Measurements from ENCODE around the gene SRD5A1.
"Not testable (repeated sequence)": the region's sequence is repeated elsewhere in the genome, so short reads cannot be mapped to it uniquely, and the experiment has no call there.

Gene SRD5A1

DNA sequence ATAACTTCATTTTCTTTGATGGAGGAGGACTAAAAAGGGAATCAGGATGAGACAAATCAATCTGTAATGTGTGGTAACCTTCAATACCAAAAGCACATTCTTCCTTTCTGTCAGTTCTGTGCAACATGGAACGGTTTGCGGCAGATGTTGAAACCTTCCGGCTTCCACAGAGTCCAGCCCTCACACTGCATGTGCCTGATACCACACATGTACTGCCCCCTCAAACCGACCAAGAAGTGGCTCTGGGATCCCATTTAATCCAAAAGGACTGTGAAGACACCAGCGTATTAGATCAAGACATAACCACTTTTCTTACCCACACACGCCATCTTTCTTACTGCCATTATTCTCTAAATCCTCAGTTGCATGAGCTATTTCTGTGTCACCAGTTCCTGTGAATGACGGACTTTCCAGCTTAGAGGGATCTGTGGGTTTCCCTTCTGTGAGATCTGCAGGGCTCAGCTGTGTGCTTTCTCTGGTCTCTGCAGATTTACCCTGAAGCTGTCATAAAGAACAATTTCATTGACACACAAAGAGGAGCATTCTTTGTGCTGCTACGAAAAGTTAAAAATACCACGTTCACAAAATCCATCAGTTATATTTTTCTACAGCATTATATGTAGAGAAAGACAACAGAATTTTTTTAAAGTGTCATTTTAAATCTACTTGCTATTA is 26.2 kb upstream of the SRD5A1 start:
- no peak for FAIRE-seq

DNA sequence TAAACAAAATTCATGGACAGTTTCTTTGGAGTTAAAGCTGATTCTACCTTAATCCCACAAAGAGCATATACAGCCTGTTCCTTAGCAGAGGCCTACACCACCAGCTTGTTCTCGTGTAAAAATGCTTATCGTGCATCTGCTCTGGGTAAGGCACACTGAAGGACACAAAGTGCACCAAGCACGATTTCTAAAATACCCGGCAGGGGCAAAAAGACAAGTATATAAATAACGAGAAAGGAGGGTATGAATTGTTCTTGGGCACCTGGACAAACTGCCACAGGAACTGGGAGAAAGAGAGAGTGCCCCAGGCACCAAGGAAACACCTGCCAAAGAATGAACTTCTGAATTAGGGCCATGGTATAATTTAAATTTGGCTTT is 25.7 kb upstream of the SRD5A1 start:
- no peak for FAIRE-seq

DNA sequence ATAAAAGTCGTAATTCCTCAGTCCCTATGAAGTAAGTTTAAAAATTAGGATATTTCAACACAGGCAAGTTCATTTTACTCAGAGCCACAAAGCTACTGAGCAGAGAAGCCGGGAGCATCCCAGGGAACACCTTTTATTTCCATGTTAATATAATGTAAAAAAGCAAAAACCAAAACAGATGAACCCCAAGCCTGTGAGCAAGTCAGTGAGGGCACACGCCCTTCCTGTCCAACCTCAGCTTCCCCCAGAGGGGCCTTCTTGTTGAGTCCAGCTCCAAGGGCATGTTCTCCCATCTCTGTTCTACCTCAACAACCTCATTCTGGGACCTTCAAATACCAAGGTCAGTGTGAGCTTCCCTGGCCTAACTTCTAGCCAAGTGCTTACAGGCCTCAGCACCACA is 25.2 kb upstream of the SRD5A1 start:
- no peak for FAIRE-seq

DNA sequence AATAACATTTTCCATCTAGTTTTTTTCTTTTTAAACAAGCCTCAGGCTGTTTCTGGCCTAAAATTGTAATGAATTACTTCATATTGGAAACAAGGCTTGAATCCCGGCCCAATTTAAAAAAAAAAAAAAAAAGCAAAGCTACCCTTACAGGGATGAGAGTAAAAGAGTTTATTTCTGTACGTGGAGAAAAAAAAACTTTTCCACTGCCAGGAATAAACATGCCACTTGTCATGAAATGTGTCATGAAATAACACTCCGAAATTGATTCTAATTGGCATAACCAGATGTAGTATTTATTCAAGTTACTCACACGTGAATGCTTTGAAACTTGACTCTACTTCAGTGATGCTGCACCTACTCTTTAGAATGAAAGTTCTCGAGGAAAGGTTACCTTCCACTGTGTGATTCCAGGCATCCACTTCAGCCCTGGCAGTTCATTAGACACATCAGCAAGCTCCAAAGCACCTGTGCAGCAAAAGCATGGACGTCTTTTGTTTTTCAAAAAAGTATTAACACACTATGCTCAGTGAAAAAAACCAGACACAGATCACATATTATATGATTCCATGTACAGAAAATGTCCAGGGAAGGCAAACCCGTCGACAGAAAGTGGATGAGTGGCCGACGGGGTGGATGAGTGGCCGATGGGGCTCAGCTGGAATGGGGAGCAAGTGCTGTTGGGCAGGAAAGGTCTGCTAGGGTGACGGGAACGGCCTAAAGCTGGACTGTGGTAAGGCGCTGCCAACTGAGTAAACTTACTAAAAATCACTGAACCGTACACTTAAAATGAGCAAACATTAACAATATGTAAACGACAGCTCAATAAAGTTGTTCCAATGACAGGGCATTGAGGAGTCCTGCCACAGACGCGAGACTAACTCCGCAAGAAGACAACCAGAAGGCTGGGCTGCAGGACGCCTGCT is 21.6 kb upstream of the SRD5A1 start:
- no peak for FAIRE-seq

DNA sequence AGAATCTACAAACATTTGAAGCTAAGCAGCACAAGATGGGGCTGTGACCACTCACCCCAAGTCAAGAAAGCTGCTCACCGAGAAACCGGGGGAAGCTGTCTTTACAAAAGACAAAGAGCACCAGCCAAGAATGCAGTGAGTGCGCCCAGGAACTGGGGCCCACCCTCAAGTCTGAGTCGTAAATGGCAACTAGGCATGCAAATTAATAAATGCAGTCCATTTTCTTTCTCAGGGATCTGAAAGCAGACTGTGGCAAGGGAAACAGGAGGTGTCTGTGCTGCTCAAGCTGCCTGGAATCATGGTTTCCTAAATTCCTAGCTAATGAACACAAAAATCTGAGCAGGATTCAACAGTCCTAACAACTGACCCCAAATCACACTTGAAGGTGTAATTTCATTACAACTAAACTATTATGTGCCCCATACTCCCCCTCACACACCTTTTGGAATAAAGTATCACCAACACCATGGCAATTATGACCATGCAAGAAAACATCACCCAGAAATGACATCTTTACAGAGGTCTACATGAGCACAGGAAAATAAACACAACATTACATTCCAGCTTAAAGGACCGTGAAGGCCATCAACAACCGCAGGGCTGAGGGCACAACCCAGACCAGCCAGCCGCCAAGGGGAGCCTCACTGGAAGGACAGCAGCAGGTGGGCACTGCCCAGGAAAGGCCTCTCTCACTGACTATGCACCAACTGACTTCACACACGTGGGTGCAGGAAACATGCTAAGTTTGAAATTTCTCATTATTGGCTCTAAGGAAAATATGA is 18.0 kb upstream of the SRD5A1 start:
- FAIRE-seq, result no peak

DNA sequence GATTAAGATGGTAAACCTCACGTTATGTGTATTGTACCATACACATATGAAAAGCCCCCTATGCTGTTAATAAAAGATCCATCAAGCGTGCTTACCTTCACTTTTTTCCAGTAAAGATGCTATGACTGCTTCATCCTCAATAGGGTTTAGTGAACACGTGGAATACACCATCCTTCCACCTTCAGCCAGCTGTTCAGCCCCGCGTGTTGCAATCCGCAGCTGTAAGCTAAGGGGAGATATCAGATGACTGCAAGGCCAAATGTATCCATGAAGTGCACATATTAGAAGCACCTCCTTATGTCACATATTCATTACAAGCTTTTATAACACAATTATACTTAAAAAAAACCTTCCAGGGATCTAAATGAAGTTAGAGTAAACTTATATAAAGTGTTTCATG is 16.6 kb upstream of the SRD5A1 start:
- no peak for FAIRE-seq

DNA sequence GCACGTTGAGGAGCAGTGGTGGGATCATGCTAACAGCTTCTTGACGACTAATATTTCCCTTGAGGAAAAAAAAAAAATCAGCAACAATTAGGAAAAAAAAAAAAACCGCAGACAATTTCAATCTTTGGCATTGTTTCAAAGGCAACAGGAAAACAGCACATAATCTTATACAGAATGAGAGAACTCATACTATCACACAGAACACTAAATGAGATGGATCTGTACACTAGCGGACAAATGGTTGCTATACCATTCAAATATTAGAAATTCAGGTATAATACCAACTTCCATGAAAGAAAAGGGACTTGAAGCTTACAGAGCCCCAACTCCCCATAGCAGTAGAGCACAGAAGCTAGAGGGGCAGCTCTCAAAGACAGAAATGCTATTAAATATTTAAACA is 10.0 kb upstream of the SRD5A1 start:
- no peak for FAIRE-seq

DNA sequence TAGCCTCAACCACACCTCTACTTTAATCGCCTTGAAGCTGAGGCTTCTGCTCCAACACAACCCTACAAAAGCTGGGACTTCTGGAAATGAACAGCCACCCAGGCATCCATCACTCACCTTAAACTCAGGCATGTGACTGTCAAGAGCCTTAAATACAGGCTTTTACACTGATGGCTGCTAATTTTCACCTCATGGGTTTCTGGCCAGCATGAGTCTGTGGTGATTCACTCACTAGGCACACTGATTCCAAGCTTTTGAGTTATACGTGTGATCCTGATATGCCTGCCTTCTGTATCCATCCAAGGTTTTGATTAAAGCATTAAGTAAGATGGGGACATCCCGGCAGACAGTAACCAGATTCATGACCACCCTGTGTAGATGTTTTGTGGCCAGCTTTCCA is 9.3 kb upstream of the SRD5A1 start:
- FAIRE-seq, result no peak

DNA sequence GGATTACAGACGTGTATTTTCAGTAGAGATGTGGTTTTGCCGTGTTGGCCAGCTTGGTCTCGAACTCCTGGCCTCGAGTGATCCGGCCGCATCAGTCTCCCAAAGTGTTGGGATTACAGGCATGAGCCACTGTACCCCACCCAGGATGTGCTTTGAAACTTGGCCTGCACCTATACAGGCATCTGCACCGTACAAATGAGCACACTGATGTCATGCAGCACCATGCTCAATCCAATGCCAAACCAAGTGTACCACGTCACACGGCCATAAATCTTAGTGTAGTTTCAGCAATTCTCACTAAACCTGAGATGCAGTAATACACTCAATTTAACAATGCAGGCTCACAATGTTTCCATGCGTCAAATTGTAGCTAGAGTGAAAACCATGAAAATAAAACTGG is 6.7 kb upstream of the SRD5A1 start:
- no peak for FAIRE-seq

DNA sequence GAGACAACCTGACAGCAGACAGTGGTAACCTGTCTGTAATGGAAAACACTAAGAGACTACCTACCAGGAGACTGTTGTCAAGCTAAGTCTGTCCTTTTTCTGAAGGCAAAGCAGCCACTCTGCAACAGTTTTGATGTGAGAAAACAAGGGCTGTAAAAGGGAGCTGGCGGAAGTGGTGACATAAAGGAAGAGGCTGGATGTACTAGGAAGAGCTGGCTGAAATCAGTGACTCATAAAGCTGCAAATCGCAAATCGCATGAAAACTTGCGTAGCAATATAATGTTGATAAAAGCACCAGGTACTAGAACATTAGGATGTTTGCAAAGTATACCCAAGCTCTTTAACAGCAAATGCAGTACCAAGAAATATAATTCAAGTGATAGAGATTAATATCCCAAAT is 1.8 kb upstream of the SRD5A1 start:
- FAIRE-seq, result no peak

DNA sequence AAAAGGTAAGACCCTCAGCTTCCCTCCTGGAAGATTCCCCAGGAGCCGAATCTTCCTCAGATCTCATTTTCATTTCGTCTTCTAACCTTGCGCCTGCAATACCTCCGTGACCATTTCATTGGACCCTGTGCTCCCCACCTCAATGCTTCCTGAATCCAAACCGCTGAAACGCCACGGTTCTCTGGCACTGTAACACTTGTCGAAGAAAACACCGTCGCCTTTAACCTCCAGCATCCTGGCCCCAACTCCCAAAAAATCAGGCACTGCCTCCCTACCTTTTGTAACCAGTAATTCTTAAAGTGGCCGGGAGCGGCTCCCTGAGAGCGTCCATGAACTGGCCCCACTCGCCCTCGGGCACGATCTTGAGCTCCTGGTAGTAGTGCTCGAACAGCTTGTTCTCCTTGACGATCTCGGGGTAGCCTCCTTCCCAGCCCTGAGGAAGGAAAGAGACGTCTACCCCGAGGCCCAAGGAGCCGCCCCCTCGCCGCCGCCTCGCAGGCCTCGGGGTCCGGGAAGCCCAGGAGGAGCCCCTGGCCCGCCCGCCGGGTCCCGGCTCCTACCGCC is 834 bp upstream of the SRD5A1 start:
- no peak for FAIRE-seq

DNA sequence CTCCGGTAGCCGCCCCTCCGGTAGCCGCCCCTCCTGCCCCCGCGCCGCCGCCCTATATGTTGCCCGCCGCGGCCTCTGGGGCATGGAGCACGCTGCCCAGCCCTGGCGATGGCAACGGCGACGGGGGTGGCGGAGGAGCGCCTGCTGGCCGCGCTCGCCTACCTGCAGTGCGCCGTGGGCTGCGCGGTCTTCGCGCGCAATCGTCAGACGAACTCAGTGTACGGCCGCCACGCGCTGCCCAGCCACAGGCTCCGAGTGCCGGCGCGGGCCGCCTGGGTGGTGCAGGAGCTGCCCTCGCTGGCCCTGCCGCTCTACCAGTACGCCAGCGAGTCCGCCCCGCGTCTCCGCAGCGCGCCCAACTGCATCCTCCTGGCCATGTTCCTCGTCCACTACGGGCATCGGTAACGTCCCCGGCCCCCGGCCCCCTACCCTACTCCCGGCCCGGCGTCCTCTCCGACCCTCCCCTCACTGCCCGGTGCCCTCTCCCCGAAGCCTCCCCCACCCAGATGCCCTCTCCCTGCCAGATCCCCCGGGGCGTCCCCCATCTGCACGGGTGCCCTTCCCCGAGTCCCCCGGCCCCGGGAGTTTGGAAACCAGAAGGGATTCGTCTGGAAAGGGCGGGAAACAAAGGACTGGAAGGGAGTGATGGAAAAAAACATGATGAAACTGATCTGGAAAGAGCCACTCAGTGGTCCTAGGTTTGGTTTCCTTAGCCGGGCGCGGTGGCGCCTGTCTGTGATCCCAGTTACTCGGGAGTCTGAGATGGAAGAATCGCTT is 417 bp downstream of the SRD5A1 start:
- FAIRE-seq, result no peak

DNA sequence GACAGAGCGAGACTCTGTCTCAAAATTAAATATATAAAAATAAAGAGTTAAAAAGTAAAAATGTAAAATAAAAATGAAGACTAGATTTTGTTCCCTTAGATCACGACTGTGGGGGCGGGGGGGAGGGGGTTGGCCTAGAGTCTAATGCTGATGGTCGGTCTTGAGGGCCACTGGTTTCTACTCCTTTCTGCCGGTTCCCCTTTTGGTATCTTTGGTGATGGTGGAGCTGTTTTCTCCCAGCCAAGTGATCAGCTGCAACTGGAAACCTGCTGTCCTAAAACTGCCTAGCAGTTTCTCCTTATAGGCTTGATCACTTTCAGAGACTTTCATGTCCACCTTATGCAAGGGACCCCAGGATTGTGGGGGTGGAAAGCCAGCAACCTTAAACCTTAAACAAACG is 1.1 kb downstream of the SRD5A1 start:
- FAIRE-seq, result no peak

DNA sequence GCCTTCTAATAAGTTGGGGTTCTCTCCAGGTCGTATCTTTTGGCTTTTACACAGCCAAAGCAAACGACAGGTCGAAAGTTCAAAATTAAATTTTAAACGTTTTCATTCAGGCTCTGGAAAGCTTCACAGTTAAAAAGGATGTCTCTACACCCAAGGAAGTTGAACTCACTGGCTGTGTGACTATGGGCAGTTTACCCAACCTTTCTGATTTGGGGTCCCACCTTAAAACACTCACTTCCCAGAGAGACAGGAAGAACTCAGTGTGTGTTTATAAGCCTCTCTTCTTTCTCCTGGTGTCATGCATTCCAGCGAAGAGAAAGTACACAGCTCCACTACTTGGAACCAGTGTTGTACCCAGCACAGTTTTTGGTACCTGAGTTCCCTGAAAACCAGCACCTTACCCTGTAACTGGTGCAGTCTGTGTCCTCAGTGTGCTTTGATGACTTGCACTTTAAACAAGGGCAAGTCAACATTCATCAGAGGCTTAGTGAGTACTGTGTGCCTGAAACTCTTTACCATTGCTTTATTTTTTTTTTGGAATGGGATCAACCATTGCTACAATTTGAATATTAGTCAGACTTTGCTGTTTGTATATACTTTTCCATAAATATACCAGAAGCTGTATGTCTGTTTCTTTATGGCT is 1.7 kb downstream of the SRD5A1 start:
- FAIRE-seq, result no peak

DNA sequence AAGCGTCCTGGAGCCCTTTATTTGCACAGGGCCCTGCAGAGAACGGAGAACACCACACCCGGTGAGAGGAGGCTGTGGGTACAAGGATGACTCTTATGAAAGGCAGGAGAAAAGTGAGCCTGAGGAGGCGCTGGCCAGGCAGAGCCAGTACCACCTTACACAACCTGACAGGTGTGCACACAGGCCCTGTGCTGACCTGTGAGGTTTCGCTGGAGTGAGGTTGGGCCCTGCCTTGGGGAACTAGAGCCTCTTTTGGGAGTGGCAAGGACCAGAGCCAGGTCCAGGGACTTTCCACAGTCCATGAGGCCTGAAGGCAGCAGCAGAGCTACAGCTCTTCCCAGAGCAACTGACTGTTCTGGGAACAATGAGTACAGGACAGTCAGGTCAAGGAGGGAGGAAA is 3.1 kb downstream of the SRD5A1 start:
- no peak for FAIRE-seq

DNA sequence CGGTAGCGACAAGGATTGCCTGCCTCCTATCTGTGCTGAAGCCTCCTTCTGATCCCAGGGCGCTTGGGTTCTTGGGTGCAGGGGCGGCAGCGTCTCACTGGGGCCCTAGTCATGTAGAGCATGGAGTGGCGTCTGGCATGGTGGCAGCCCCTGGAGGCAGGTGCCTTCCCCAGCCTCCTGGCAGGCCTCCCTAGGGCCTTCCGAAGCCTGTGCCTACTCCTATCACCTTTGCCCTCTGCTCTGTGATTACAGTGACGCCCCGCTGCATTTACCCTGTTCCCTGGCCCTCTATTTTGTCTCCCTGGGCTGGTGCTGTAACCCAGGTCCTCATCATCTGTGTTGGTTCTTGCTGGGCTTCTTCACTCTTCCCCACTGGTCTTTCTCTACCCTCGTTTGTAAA is 3.8 kb downstream of the SRD5A1 start:
- no peak for FAIRE-seq

DNA sequence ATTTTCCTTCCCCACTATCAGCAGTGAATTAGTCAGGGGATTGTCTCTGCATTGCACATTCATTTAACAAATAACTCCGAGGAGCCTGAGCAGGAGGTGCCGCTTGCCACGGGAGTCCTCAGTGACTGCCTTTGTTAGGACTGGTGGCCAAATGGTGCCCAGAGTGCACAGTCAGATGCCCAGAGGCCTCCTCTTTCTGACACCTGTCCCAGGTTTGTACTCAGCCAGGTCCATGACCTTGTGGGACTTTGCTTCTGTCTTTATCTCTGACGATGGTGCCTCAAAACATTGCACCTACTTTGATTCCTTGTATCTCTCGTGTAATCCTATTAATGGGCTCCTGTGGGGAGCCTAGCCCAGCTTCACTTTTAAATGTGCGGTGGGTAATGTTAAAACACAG is 4.3 kb downstream of the SRD5A1 start:
- no peak for FAIRE-seq

DNA sequence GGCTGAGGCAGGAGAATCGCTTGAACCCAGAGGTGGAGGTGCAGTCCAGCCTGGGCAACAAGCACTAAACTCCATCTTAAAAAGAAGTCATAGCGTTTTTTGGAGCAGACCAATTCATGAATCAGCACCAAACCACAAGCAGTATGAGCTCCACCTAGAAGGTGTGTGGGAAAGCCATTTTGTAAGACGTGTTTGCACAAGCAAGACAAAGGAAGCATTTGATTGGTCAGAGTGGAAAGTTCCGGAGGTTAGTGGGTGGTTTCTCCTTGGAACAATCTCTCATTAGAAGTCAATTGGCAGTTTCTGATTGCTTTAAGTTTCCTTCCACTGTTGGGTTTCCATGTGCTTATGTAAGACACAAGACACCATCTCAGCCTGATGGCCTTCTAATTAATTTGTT is 5.0 kb downstream of the SRD5A1 start:
- FAIRE-seq, result no peak

DNA sequence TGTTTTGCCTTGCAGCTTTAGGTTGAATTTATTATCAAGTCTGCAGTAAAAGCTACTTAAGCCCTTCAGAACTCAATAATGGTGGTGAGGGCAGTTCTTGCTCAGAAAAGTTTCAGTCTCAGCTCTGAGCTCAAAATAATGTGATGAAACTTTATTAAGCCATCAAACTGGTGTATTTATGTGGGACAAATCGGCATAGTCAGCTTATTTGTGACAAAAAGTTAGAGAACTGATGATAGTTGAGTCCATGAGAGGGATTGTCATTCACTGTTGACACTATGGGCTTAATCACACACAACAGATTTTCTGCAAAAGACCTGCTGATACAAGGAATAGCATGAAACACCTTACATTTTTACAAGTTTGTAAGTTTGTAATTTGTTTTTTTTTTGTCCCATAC is 9.4 kb downstream of the SRD5A1 start:
- FAIRE-seq, result no peak

DNA sequence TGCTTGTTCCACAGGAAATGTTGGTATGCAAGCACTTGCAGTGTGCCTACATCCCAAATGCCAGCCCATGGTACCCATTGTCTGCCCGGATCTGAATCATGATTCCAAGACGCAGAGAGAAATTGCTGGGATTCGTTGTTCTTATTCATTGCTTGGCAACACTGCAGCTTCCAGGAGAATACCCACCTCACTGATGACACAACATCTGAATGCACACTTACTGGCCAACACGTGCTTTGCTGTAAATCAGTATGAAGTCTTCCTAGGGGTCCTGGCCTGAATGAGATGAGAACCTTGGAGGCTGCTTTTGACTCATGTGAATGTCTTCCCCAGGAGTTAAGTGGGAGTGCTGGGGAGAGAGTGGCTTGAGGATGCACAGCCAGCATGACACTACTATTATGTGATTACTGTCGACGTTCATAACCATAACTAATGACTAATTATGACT is 11.6 kb downstream of the SRD5A1 start:
- FAIRE-seq, result no peak

DNA sequence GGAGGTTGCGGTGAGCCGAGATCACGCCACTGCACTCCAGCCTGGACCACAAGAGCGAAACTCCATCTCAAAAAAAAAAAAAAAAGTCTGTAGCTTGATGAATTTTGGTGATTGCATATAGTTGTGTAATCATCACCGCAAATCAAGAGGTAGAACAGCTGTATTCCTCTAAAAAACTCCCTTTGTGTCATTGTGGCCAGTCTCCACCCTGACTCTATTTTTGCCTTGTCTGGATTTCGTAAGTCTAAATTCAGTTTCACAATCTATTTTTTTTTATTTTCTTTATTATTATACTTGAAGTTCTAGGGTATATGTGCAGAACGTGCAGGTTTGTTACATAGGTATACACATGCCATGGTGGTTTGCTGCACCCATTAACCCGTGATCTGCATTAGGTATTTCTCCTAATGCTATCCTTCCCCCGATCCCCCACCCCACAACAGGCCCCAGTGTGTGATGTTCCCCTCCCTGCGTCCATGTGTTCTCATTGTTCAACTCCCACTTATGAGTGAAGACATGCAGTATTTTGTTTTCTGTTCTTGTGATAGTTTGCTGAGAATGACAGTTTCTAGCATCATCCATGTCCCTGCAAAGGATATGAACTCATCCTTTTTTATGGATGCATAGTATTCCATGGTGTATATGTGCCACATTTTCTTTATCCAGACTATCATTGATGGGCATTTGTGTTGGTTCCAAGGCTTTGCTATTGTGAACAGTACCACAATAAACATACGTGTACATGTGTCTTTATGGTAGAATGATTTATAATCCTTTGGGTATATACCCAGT is 12.5 kb downstream of the SRD5A1 start:
- not testable (repeated sequence) for FAIRE-seq
